GM21360 (cell line): Measurements from ENCODE around the gene ANKRD33.

Experiments
- ATAC-seq: cut with Tn5 transposase; IDR thresholded peaks from one replicate; pipeline ENCODE4 v1.9.1; 2021; ENCODE audit warnings: mild to moderate bottlenecking, moderate library complexity; ENCODE audit not compliant: unreplicated experiment

Gene ANKRD33

GRCh38 chr12:51914034-51914923, 26.4 kb downstream of the ANKRD33 start:
- no peak for ATAC-seq

- no peak for ATAC-seq
These were observed 27.2 kb downstream of the ANKRD33 start for GRCh38 chr12:51915003-51915625.

GRCh38 chr12:51915951-51916350, 28.0 kb downstream of the ANKRD33 start:
- ATAC-seq = no peak

- no peak for ATAC-seq
These were observed 29.2 kb downstream of the ANKRD33 start for GRCh38 chr12:51917041-51917590.

GRCh38 chr12:51917746-51918453, 30.0 kb downstream of the ANKRD33 start:
- no peak for ATAC-seq

- no peak for ATAC-seq
These were observed 32.1 kb downstream of the ANKRD33 start for GRCh38 chr12:51920046-51920445.

GRCh38 chr12:51921017-51921725, 33.3 kb downstream of the ANKRD33 start:
- ATAC-seq = no peak

- ATAC-seq = no peak
These were observed 34.2 kb downstream of the ANKRD33 start for GRCh38 chr12:51922146-51922545.

- ATAC-seq = no peak
These were observed 35.0 kb downstream of the ANKRD33 start for GRCh38 chr12:51922762-51923505.

GRCh38 chr12:51923506-51924365, 35.8 kb downstream of the ANKRD33 start:
- no peak for ATAC-seq

- peak; percentile 55 for ATAC-seq
These were observed 36.8 kb downstream of the ANKRD33 start for GRCh38 chr12:51924551-51925319.

- no peak for ATAC-seq
These were observed 37.6 kb downstream of the ANKRD33 start for GRCh38 chr12:51925346-51926063.

GRCh38 chr12:51926064-51926632, 38.2 kb downstream of the ANKRD33 start:
- ATAC-seq = no peak

- no peak for ATAC-seq
These were observed 38.8 kb downstream of the ANKRD33 start for GRCh38 chr12:51926718-51927117.

GRCh38 chr12:51932218-51933076, 44.5 kb downstream of the ANKRD33 start:
- ATAC-seq = no peak

- no peak for ATAC-seq
These were observed 46.2 kb downstream of the ANKRD33 start for GRCh38 chr12:51934080-51934479.
